ENCODE data around the gene PSME3. TPM values are rescaled to one million over a fixed set of nuclear protein-coding genes. Genes with fewer than 3 reads are reported as not detected.

Gene PSME3
- total and polyA plus RNA-seq, 2 of the 13 experiments (the other 11 are each of a cell fraction or from before 2014, with no cell fraction given), result 66.3 to 135 TPM

DNA sequence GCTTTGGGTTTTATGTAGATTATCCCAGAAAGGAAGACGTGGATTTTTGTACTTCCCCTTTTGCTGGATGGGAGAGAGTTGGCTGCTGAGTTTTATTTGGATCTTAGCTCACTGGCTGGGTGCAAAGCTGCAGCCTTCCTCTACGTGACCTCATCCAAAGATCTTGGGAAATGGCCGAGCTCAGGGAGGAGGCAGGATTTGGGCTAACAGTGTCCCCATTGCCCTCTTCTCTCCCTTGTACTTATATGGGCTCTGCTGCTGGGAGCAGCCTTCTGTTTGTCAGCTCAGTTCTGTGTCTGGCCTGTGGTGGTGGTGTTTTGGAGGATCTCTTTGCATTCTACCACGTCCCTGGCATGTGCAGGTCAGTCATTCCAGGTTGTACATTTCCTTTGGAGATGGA lies 19.8 kb downstream of the PSME3 start (continued):
- TF ChIP-seq, protein P1, sequence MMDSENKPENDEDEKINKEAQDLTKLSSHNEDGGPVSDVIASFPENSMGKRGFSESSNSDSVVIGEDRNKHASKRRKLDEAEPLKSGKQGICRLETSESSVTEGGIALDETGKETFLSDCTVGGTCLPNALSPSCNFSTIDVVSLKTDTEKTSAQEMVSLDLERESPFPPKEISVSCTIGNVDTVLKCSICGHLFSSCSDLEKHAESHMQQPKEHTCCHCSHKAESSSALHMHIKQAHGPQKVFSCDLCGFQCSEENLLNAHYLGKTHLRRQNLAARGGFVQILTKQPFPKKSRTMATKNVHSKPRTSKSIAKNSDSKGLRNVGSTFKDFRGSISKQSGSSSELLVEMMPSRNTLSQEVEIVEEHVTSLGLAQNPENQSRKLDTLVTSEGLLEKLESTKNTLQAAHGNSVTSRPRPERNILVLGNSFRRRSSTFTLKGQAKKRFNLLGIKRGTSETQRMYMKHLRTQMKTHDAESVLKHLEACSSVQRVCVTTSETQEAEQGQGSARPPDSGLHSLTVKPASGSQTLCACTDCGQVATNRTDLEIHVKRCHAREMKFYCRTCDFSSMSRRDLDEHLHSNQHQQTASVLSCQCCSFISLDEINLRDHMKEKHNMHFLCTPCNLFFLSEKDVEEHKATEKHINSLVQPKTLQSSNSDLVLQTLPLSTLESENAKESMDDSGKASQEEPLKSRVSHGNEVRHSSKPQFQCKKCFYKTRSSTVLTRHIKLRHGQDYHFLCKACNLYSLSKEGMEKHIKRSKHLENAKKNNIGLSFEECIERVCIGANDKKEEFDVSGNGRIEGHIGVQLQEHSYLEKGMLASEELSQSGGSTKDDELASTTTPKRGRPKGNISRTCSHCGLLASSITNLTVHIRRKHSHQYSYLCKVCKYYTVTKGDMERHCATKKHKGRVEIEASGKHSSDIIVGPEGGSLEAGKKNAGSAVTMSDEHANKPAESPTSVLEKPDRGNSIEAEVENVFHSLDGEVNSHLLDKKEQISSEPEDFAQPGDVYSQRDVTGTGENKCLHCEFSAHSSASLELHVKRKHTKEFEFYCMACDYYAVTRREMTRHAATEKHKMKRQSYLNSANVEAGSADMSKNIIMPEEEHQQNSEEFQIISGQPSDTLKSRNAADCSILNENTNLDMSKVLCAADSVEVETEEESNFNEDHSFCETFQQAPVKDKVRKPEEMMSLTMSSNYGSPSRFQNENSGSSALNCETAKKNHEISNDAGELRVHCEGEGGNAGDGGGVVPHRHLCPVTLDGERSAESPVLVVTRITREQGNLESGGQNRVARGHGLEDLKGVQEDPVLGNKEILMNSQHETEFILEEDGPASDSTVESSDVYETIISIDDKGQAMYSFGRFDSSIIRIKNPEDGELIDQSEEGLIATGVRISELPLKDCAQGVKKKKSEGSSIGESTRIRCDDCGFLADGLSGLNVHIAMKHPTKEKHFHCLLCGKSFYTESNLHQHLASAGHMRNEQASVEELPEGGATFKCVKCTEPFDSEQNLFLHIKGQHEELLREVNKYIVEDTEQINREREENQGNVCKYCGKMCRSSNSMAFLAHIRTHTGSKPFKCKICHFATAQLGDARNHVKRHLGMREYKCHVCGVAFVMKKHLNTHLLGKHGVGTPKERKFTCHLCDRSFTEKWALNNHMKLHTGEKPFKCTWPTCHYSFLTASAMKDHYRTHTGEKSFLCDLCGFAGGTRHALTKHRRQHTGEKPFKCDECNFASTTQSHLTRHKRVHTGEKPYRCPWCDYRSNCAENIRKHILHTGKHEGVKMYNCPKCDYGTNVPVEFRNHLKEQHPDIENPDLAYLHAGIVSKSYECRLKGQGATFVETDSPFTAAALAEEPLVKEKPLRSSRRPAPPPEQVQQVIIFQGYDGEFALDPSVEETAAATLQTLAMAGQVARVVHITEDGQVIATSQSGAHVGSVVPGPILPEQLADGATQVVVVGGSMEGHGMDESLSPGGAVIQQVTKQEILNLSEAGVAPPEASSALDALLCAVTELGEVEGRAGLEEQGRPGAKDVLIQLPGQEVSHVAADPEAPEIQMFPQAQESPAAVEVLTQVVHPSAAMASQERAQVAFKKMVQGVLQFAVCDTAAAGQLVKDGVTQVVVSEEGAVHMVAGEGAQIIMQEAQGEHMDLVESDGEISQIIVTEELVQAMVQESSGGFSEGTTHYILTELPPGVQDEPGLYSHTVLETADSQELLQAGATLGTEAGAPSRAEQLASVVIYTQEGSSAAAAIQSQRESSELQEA (CRISPR knock-in tag; IDR thresholded peaks at IDR 0.05; ENCODE audit: not compliant biosample characterization), result no peak
- TF ChIP-seq ZNF563 (CRISPR knock-in tag; IDR thresholded peaks at IDR 0.05), result no peak; the same call in 1 of the 2 replicates
- no peak for TF ChIP-seq ZNF432 (CRISPR knock-in tag; IDR thresholded peaks at IDR 0.05; ENCODE audit: borderline replicate concordance)
- TF ChIP-seq ZFYVE20 (CRISPR knock-in tag; IDR thresholded peaks at IDR 0.05; ENCODE audit: borderline replicate concordance, low read depth), result no peak
- TF ChIP-seq ISL2 (CRISPR knock-in tag; IDR thresholded peaks at IDR 0.05), result no peak

Data from HepG2 (cell line).